Tibial nerve (tissue), 3 donors: ENCODE data around the gene KHDRBS2.

ENCODE experiments used
- CTCF ChIP-seq, 5 experiments: fragments of 200-600 bp in 3 of 5; fragments of 450-650 bp in 2 of 5; sonication (generic) in 3 of 5; IDR thresholded peaks; one replicate each; pipeline ENCODE4 v1.5.1; 2016 to 2019; ENCODE audit warnings: antibody characterized with exemption in 5 of 5, mild to moderate bottlenecking in 3 of 5, moderate library complexity in 2 of 5
- POLR2A ChIP-seq, 2 donors: fragments of 450-650 bp; IDR thresholded peaks; one replicate each; pipeline ENCODE4 v1.6.1; 2017; ENCODE audit warnings: antibody characterized with exemption in 2 of 2, mild to moderate bottlenecking in 2 of 2, moderate library complexity in 2 of 2

- no peak for TF ChIP-seq CTCF (IDR thresholded peaks at IDR 0.05)
- no peak for TF ChIP-seq POLR2A (IDR thresholded peaks at IDR 0.05)
Observed at GRCh38 chr6:61887423-61887822, 398.6 kb downstream of the KHDRBS2 start.
